Measurements from ENCODE around the gene SLAMF7. TPM values are rescaled to one million over a fixed set of nuclear protein-coding genes. Genes with fewer than 3 reads are reported as not detected.

SLAMF7 gene
- total RNA-seq, 3 donors from 2014 or later, result 0.48 to 5.7 (median 3.3) TPM

- no peak overlapping the region for H3K4me3 ChIP-seq
Measured at GRCh38 chr1:160742428-160743127, 3.5 kb downstream of the SLAMF7 start.

GRCh38 chr1:160743266-160743665, 4.2 kb downstream of the SLAMF7 start:
- Histone ChIP-seq H3K36me3 (no peaks in the 10 kb centered on the region), H3K27me3 (no peaks in the 10 kb centered on the region), H3K9me3 (no peaks in the 10 kb centered on the region), H3K27ac (no peak overlapping the region), H3K4me3 (no peak overlapping the region), H3K4me1 (no peaks in the 10 kb centered on the region)
- intact Hi-C loops (cut with DNase I; ENCODE audit: low total_unique reads), result no loop called here
- no peak for DNase-seq (ENCODE audit: low spot score in 2 of 2)
- TF ChIP-seq POLR2AphosphoS5 (IDR thresholded peaks at IDR 0.05) (no peak), POLR2A (IDR thresholded peaks at IDR 0.05) (no peak), CTCF (IDR thresholded peaks at IDR 0.05) (no peak)

More at GRCh38 chr1:160742428-160743127, 3.5 kb downstream of the SLAMF7 start:
- H3K27me3 ChIP-seq, result no peaks in the 10 kb centered on the region
- DNase-seq (ENCODE audit: low spot score in 2 of 2), result no peak
- no peaks in the 10 kb centered on the region for H3K36me3 ChIP-seq
- H3K27ac ChIP-seq, result no peak overlapping the region
- intact Hi-C loops (cut with DNase I; ENCODE audit: low total_unique reads), result no loop called here
- TF ChIP-seq CTCF (IDR thresholded peaks at IDR 0.05), result no peak
- no peak for TF ChIP-seq POLR2AphosphoS5 (IDR thresholded peaks at IDR 0.05)
- no peak for TF ChIP-seq POLR2A (IDR thresholded peaks at IDR 0.05)
- H3K4me1 ChIP-seq, result no peaks in the 10 kb centered on the region
- H3K9me3 ChIP-seq, result peaks cover 0 to under 1% of the 10 kb centered on the region in 2 donors

- no peaks in the 10 kb centered on the region for H3K9me3 ChIP-seq
- intact Hi-C loops (cut with DNase I; ENCODE audit: low total_unique reads), result no loop called here
- TF ChIP-seq CTCF (IDR thresholded peaks at IDR 0.05) (no peak), POLR2A (IDR thresholded peaks at IDR 0.05) (no peak), POLR2AphosphoS5 (IDR thresholded peaks at IDR 0.05) (no peak)
- H3K27ac ChIP-seq, result no peak overlapping the region
- H3K4me1 ChIP-seq, result no peaks in the 10 kb centered on the region
- no peak for DNase-seq (ENCODE audit: low spot score in 2 of 2)
- no peak overlapping the region for H3K4me3 ChIP-seq
- H3K27me3 ChIP-seq, result no peaks in the 10 kb centered on the region
- no peaks in the 10 kb centered on the region for H3K36me3 ChIP-seq
Measured at GRCh38 chr1:160744199-160744851, 5.3 kb downstream of the SLAMF7 start.

- DNase-seq (ENCODE audit: low spot score in 2 of 2), result no peak
- TF ChIP-seq CTCF (IDR thresholded peaks at IDR 0.05), result no peak
- TF ChIP-seq POLR2A (IDR thresholded peaks at IDR 0.05), result no peak
Measured at GRCh38 chr1:160744852-160745520, 5.9 kb downstream of the SLAMF7 start.

GRCh38 chr1:160745551-160745950, 6.5 kb downstream of the SLAMF7 start:
- TF ChIP-seq POLR2AphosphoS5 (IDR thresholded peaks at IDR 0.05), result no peak
- no peak for TF ChIP-seq CTCF (IDR thresholded peaks at IDR 0.05)
- no peak for TF ChIP-seq POLR2A (IDR thresholded peaks at IDR 0.05)
- Histone ChIP-seq H3K36me3 (no peaks in the 10 kb centered on the region), H3K4me1 (no peaks in the 10 kb centered on the region), H3K4me3 (no peak overlapping the region), H3K27ac (no peak overlapping the region), H3K9me3 (no peaks in the 10 kb centered on the region), H3K27me3 (peaks cover 0 to 2% of the 10 kb centered on the region in 2 donors)
- intact Hi-C loops (cut with DNase I; ENCODE audit: low total_unique reads), result no loop called here
- no peak for DNase-seq (ENCODE audit: low spot score in 2 of 2)

More at GRCh38 chr1:160744852-160745520, 5.9 kb downstream of the SLAMF7 start:
- Histone ChIP-seq H3K36me3 (no peaks in the 10 kb centered on the region), H3K4me3 (no peak overlapping the region), H3K27me3 (no peaks in the 10 kb centered on the region), H3K4me1 (no peaks in the 10 kb centered on the region), H3K9me3 (no peaks in the 10 kb centered on the region), H3K27ac (no peak overlapping the region)
- intact Hi-C loops (cut with DNase I; ENCODE audit: low total_unique reads), result no loop called here

All from breast epithelium (tissue), 4 donors.